ENCODE measurements around the gene ATXN2.

DNA sequence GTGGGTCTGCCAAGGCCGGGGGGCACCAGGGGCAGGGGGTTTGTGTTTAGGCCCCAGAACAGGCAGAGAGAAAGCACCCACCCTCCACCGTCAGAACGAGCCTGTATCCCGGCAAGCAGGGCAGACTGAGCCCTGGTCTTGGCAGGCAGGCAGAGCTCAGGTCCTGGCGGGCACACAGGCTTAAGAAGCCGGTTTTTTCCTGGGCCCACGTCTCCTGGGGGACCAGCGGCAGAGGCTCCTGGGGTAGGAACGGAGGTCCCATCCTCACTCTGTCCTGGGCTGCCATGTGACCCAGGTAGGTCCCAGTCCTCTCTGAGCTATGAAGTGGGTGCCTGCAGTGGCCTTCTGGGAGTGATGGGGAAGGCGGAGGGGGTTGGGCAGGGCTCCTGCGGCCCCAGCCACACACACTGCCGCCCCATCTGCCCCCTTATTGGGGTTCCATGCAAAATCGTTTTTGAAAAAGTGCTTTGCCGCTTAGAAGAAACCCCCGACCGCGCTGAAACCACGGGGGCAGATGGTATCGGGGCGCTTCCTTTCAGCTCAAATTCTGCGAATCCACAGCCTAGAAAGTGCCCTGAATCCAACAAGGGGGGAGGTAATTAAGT lies 169.2 kb downstream of the ATXN2 start:
- TF ChIP-seq, protein P1, sequence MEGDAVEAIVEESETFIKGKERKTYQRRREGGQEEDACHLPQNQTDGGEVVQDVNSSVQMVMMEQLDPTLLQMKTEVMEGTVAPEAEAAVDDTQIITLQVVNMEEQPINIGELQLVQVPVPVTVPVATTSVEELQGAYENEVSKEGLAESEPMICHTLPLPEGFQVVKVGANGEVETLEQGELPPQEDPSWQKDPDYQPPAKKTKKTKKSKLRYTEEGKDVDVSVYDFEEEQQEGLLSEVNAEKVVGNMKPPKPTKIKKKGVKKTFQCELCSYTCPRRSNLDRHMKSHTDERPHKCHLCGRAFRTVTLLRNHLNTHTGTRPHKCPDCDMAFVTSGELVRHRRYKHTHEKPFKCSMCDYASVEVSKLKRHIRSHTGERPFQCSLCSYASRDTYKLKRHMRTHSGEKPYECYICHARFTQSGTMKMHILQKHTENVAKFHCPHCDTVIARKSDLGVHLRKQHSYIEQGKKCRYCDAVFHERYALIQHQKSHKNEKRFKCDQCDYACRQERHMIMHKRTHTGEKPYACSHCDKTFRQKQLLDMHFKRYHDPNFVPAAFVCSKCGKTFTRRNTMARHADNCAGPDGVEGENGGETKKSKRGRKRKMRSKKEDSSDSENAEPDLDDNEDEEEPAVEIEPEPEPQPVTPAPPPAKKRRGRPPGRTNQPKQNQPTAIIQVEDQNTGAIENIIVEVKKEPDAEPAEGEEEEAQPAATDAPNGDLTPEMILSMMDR (IDR thresholded peaks at IDR 0.05 in 8 of 11, conservative IDR thresholded peaks at IDR 0.05 in 3 of 11) = no peak
- TF ChIP-seq POLR2AphosphoS5 (IDR thresholded peaks at IDR 0.05) = peak in 2 of 3 donors; percentile 13 to 63
